Testis (tissue), 3 donors: ENCODE measurements around the gene TRPM3. TPM values are rescaled to one million over a fixed set of nuclear protein-coding genes. Genes with fewer than 3 reads are reported as not detected.

Source experiments
- DNase-seq: peaks from one replicate; pipeline ENCODE4 v3.0.0-alpha.2; 2019
- H3K27ac ChIP-seq, 2 donors: fragments of 200-600 bp; sonication (generic); one replicate each; pipeline ENCODE4 v1.5.1; 2019
- H3K27me3 ChIP-seq: fragments of 200-600 bp; sonication (generic); one replicate; pipeline ENCODE4 v1.5.1; 2019
- H3K36me3 ChIP-seq: fragments of 200-600 bp; sonication (generic); one replicate; pipeline ENCODE4 v1.5.1; 2017; ENCODE audit warnings: low read depth; ENCODE audit errors: missing control alignments
- H3K4me1 ChIP-seq: fragments of 200-600 bp; sonication (generic); one replicate; pipeline ENCODE4 v1.5.1; 2019
- H3K4me3 ChIP-seq, 2 donors: fragments of 200-600 bp; sonication (generic); one replicate each; pipeline ENCODE4 v1.5.1; 2017 to 2019
- H3K9me3 ChIP-seq: fragments of 200-600 bp; sonication (generic); one replicate; pipeline ENCODE4 v1.5.1; 2017
- CTCF ChIP-seq, 3 experiments: fragments of 450-650 bp in 2 of 3; fragments of 200-600 bp in 1 of 3; sonication (generic) in 1 of 3; IDR thresholded peaks; one replicate each; pipeline ENCODE4 v1.5.1; 2016 to 2019; ENCODE audit warnings: antibody characterized with exemption in 3 of 3, mild to moderate bottlenecking in 2 of 3, moderate library complexity in 1 of 3
- POLR2A ChIP-seq: fragments of 450-650 bp; IDR thresholded peaks from one replicate; pipeline ENCODE4 v1.6.1; 2017; ENCODE audit warnings: antibody characterized with exemption, mild to moderate bottlenecking, moderate library complexity
- WGBS, 2 donors: methylation state at CpG; one replicate each; pipeline ENCODE4 v1.1.5; 2018; 5-methylcytosine and 5-hydroxymethylcytosine counted together
- intact Hi-C: fragments of 100-400 bp; cut with DNase I; formaldehyde crosslinking; loops from one replicate; pipeline ENCODE4 v1.15.1; 2023; ENCODE audit warnings: low total_unique reads
- polyA plus RNA-seq: library from polyadenylated mRNA; stranded (reverse); fragments of 350-450 nt; fragmentation: Illumina TruSeq; extraction: RNeasy Lipid Tissue Mini Kit (QIAGEN cat#74804); gene quantifications from one replicate; pipeline ENCODE4 v1.2.3, GENCODE V29; 2014; ENCODE audit warnings: low read depth, low replicate concordance; ENCODE audit not compliant: insufficient read depth
- total RNA-seq, 2 donors: library from RNA; depleted of rRNA; stranded (reverse); fragments of >200 nt; gene quantifications; one replicate each; pipeline ENCODE4 v1.2.3, GENCODE V29; 2016

The TRPM3 gene
- total and polyA plus RNA-seq, 3 donors from 2014 or later, result 4.1 to 54.3 (median 43.9) TPM

- H3K9me3 ChIP-seq, result no peaks in the 10 kb centered on the region
Measured at GRCh38 chr9:70856411-70856810, 265.0 kb downstream of the TRPM3 start.

GRCh38 chr9:70852711-70853240, 268.6 kb downstream of the TRPM3 start:
- intact Hi-C loops, result no loop called here
- WGBS, 2 donors, result 62 to 74% methylated on average over 1 of the region's 1 CpG
- H3K9me3 ChIP-seq, result no peaks in the 10 kb centered on the region
- H3K4me1 ChIP-seq, result no peaks in the 10 kb centered on the region
- DNase-seq, result no peak
- no peaks in the 10 kb centered on the region for H3K36me3 ChIP-seq
- H3K4me3 ChIP-seq, result no peak overlapping the region
- no peaks in the 10 kb centered on the region for H3K27me3 ChIP-seq
- H3K27ac ChIP-seq, result no peak overlapping the region
- TF ChIP-seq POLR2A (no peak), CTCF (IDR thresholded peaks at IDR 0.05) (no peak)

More at GRCh38 chr9:70856411-70856810, 265.0 kb downstream of the TRPM3 start:
- no peaks in the 10 kb centered on the region for H3K36me3 ChIP-seq
- DNase-seq, result no peak
- no peak overlapping the region for H3K27ac ChIP-seq
- no peak for TF ChIP-seq POLR2A
- TF ChIP-seq CTCF (IDR thresholded peaks at IDR 0.05), result no peak
- intact Hi-C loops, result no loop called here
- H3K4me3 ChIP-seq, result no peak overlapping the region
- no peaks in the 10 kb centered on the region for H3K4me1 ChIP-seq
- 63 to 70% methylated on average over 2 of the region's 2 CpGs for WGBS, 2 donors
- H3K27me3 ChIP-seq, result no peaks in the 10 kb centered on the region

- Histone ChIP-seq H3K27ac (no peak overlapping the region), H3K36me3 (no peaks in the 10 kb centered on the region), H3K4me3 (no peak overlapping the region), H3K4me1 (no peaks in the 10 kb centered on the region), H3K9me3 (no peaks in the 10 kb centered on the region), H3K27me3 (no peaks in the 10 kb centered on the region)
- DNase-seq, result no peak
- WGBS, 2 donors, result 90 to 95% methylated on average over 2 of the region's 2 CpGs
- intact Hi-C loops, result no loop called here
- TF ChIP-seq CTCF (IDR thresholded peaks at IDR 0.05) (no peak), POLR2A (no peak)
Measured at GRCh38 chr9:70840266-70840665, 281.2 kb downstream of the TRPM3 start.

GRCh38 chr9:70835323-70835722, 286.1 kb downstream of the TRPM3 start:
- intact Hi-C loops, result no loop called here
- H3K4me3 ChIP-seq, result no peak overlapping the region
- H3K36me3 ChIP-seq, result no peaks in the 10 kb centered on the region
- TF ChIP-seq CTCF (IDR thresholded peaks at IDR 0.05), result no peak
- TF ChIP-seq POLR2A, result no peak
- 90 to 93% methylated on average over 4 of the region's 4 CpGs for WGBS, 2 donors
- H3K27me3 ChIP-seq, result no peaks in the 10 kb centered on the region
- no peak overlapping the region for H3K27ac ChIP-seq
- peaks cover 1% of the 10 kb centered on the region for H3K4me1 ChIP-seq
- no peak for DNase-seq
- H3K9me3 ChIP-seq, result no peaks in the 10 kb centered on the region

DNA sequence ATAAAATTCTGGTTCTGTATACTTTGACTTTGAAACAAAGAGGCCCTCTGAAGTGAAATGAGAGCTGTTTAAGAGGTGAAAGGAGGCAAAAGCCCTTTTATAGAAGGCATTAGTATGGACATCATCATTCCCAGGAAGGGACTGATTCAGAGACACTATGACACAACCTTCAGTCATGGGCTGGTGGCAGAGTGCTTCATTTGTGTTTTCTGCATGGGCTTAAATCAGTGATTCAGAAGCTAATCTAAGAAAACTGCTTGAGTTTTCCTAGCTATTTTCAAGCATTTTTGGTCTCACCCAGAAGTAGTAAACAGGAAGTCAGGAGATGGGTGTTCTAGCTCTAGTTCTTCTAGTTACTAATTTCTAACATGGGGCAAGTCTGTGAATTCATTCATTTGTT, 288.9 kb downstream of the TRPM3 start:
- H3K4me3 ChIP-seq, result no peak overlapping the region
- intact Hi-C loops, result no loop called here
- no peaks in the 10 kb centered on the region for H3K9me3 ChIP-seq
- TF ChIP-seq POLR2A, result no peak
- TF ChIP-seq CTCF (IDR thresholded peaks at IDR 0.05), result no peak
- H3K4me1 ChIP-seq, result peaks cover 6% of the 10 kb centered on the region
- no peaks in the 10 kb centered on the region for H3K36me3 ChIP-seq
- no peak for DNase-seq
- H3K27ac ChIP-seq, result no peak overlapping the region
- H3K27me3 ChIP-seq, result no peaks in the 10 kb centered on the region
